Esophagus squamous epithelium (tissue), 5 donors: ENCODE measurements around the gene CAMK4. TPM values are rescaled to one million over a fixed set of nuclear protein-coding genes. Genes with fewer than 3 reads are reported as not detected.
A peak's percentile ranks its signal among the peaks of the same experiment; 100 is the strongest.

Experiments
- DNase-seq: peaks from one replicate; lab custom pipeline; 2025; lab: John Stamatoyannopoulos, UW
- H3K27ac ChIP-seq, 4 donors: fragments of 200-600 bp; sonication (generic); one replicate each; pipeline ENCODE4 v1.5.1; 2016 to 2019; ENCODE audit warnings: mild to moderate bottlenecking in 1 of 4
- H3K27me3 ChIP-seq, 4 donors: fragments of 200-600 bp; sonication (generic); 1 replicate in 3 of 4; 2 replicates in 1 of 4; pipeline versions ENCODE4 v1.5.1 to v1.6.0; 2017 to 2021; ENCODE audit warnings: antibody characterized with exemption in 1 of 4
- H3K36me3 ChIP-seq, 3 donors: fragments of 200-600 bp; sonication (generic); one replicate each; pipeline ENCODE4 v1.5.1; 2016 to 2019
- H3K4me1 ChIP-seq, 3 donors: fragments of 200-600 bp; sonication (generic); one replicate each; pipeline ENCODE4 v1.5.1; 2017 to 2019
- H3K4me3 ChIP-seq, 4 donors: fragments of 200-600 bp; sonication (generic); 1 replicate in 3 of 4; 2 replicates in 1 of 4; pipeline ENCODE4 v1.5.1; 2016 to 2019; ENCODE audit warnings: mild to moderate bottlenecking in 2 of 4, moderate library complexity in 1 of 4
- H3K9me3 ChIP-seq, 3 donors: fragments of 200-600 bp; sonication (generic); one replicate each; pipeline ENCODE4 v1.5.1; 2016 to 2019
- CTCF ChIP-seq, 6 experiments: fragments of 450-650 bp in 4 of 6; fragments of 200-600 bp in 2 of 6; sonication (generic) in 2 of 6; IDR thresholded peaks; one replicate each; pipeline ENCODE4 v1.5.1; 2016 to 2019; ENCODE audit warnings: antibody characterized with exemption in 6 of 6, mild to moderate bottlenecking in 4 of 6, moderate library complexity in 4 of 6
- POLR2A ChIP-seq, 4 donors: fragments of 450-650 bp; IDR thresholded peaks; one replicate each; pipeline ENCODE4 v1.6.1; 2017; ENCODE audit warnings: antibody characterized with exemption in 4 of 4, mild to moderate bottlenecking in 4 of 4, moderate library complexity in 3 of 4
- WGBS, 2 donors: methylation state at CpG; one replicate each; pipeline ENCODE4 v1.1.5; 2018; 5-methylcytosine and 5-hydroxymethylcytosine counted together
- intact Hi-C: fragments of 100-400 bp; cut with DNase I; formaldehyde crosslinking; loops from one replicate; pipeline ENCODE4 v1.15.0; 2022
- total RNA-seq, 4 donors: library from RNA; depleted of rRNA; stranded (reverse); fragments of >200 nt; gene quantifications; one replicate each; pipeline ENCODE4 v1.1.0, GENCODE V29; 2016
- donor health status: DM: yes; HTN: yes; CAD: no.

CAMK4 gene
- total RNA-seq, 4 donors from 2014 or later = 1.5 to 3.2 (median 2.6) TPM

- TF ChIP-seq POLR2A (IDR thresholded peaks at IDR 0.05) (no peak), CTCF (IDR thresholded peaks at IDR 0.05) (no peak)
- no peaks in the 10 kb centered on the region for H3K27me3 ChIP-seq
- no peaks in the 10 kb centered on the region for H3K36me3 ChIP-seq
- WGBS, 2 donors = 0% methylated on average over 7 of the region's 32 CpGs
- no peak for DNase-seq
- H3K27ac ChIP-seq = peak overlapping the region; percentile 88 to 94 (median 92)
- peaks cover 0 to 38% (median 11%) of the 10 kb centered on the region in 3 donors for H3K4me1 ChIP-seq
- intact Hi-C loops = no loop called here
- peak overlapping the region; percentile 74 to 96 (median 90) for H3K4me3 ChIP-seq
- no peaks in the 10 kb centered on the region for H3K9me3 ChIP-seq
Observed at GRCh38 chr5:111511831-111512374, 287.7 kb downstream of the CAMK4 start.

- Histone ChIP-seq H3K36me3 (no peaks in the 10 kb centered on the region), H3K27ac (peak within 1 kb of the TSS; percentile 88 to 94 (median 92)), H3K4me1 (peaks cover 0 to 38% (median 11%) of the 10 kb centered on the region in 3 donors), H3K27me3 (no peaks in the 10 kb centered on the region), H3K4me3 (peak within 1 kb of the TSS; percentile 74 to 96 (median 90)), H3K9me3 (no peaks in the 10 kb centered on the region)
- peak; percentile 47 for DNase-seq
- WGBS, 2 donors = 0% methylated on average over 9 to 19 of the region's 41 CpGs
- intact Hi-C loops = no loop called here
- TF ChIP-seq CTCF (IDR thresholded peaks at IDR 0.05) = peak in 1 of 6 experiments; percentile 2
- peak in 3 of 4 donors; percentile 24 to 89 (median 72) for TF ChIP-seq POLR2A (IDR thresholded peaks at IDR 0.05)
Observed at GRCh38 chr5:111512375-111513130, 288.4 kb downstream of the CAMK4 start, which contains the start of gene STARD4. Gene STARD4, minus strand, starts transcription at chr5:111512535. Its CDS starts 5,102 bp downstream, at chr5:111507433.

- intact Hi-C loops = no loop called here
- Histone ChIP-seq H3K9me3 (no peaks in the 10 kb centered on the region), H3K27me3 (no peaks in the 10 kb centered on the region), H3K4me1 (peaks cover 0 to 38% (median 11%) of the 10 kb centered on the region in 3 donors), H3K36me3 (no peaks in the 10 kb centered on the region), H3K27ac (peak overlapping the region; percentile 88 to 94 (median 92)), H3K4me3 (peak overlapping the region; percentile 74 to 96 (median 90))
- 26 to 39% methylated on average over 6 of the region's 6 CpGs for WGBS, 2 donors
- TF ChIP-seq POLR2A (IDR thresholded peaks at IDR 0.05) (no peak), CTCF (IDR thresholded peaks at IDR 0.05) (no peak)
- DNase-seq = no peak
Observed at GRCh38 chr5:111513131-111513520, 288.9 kb downstream of the CAMK4 start.

- no peak overlapping the region for H3K4me3 ChIP-seq
- H3K27me3 ChIP-seq = no peaks in the 10 kb centered on the region
- WGBS, 2 donors = 67 to 86% methylated on average over 3 of the region's 3 CpGs
- intact Hi-C loops = no loop called here
- no peaks in the 10 kb centered on the region for H3K36me3 ChIP-seq
- TF ChIP-seq POLR2A (IDR thresholded peaks at IDR 0.05) (no peak), CTCF (IDR thresholded peaks at IDR 0.05) (no peak)
- H3K9me3 ChIP-seq = no peaks in the 10 kb centered on the region
- H3K4me1 ChIP-seq = peaks cover 0 to 38% (median 11%) of the 10 kb centered on the region in 3 donors
- H3K27ac ChIP-seq = no peak overlapping the region
- DNase-seq = no peak
Observed at GRCh38 chr5:111514087-111514486, 289.9 kb downstream of the CAMK4 start.
